ENCODE data around the gene TPH1. TPM values are rescaled to one million over a fixed set of nuclear protein-coding genes. Genes with fewer than 3 reads are reported as not detected.

TPH1 gene
- total RNA-seq, 1 experiment from 2014 or later: 0.05 TPM

DNA sequence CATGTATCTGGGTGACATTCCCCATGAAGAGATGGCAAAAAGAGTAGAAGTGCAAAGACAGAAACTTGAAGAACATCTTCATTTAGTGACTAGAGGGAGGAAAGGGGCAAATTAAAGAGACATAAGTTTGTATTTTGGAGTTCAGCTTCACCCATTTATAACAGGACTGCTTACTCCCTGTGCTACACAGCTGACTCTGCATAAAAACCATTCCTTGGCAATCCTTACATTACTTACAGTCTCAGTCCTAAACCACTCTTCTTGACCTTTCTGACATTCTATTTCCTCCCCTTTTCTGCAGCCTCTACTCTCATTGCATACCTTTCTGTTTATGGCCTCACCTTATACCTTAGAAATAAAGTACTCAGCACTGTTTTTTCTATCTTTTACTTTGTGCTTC is 26.4 kb downstream of the TPH1 start:
- Histone ChIP-seq H3K4me1 (ENCODE audit: control insufficient read depth, insufficient read depth, low read length) (no peaks in the 10 kb centered on the region), H3K9me3 (ENCODE audit: control insufficient read depth, insufficient read depth, low read depth, low read length) (no peaks in the 10 kb centered on the region), H3K4me3 (ENCODE audit: low read depth in 2 of 2, low read length in 2 of 2) (no peak overlapping the region), H3K27ac (ENCODE audit: low read length) (no peak overlapping the region), H3K36me3 (ENCODE audit: control insufficient read depth, insufficient read depth, low read length) (no peaks in the 10 kb centered on the region), H3K27me3 (ENCODE audit: control insufficient read depth, insufficient read depth, low read length) (peaks cover 8% of the 10 kb centered on the region; the same call in 1 of the 2 replicates)
- no peak for DNase-seq (ENCODE audit: low read depth, low spot score)
- intact Hi-C loops (cut with micrococcal nuclease; ENCODE audit: unreplicated experiment): no loop called here
- ATAC-seq: no peak
- CTCF ChIA-PET: no interaction called here
- POLR2A ChIA-PET: no interaction called here
- no TSS peak for BruUV-seq (replicated peaks)
- TF ChIP-seq SIN3A (IDR thresholded peaks at IDR 0.05; ENCODE audit: borderline replicate concordance, insufficient read depth, low read depth, low read length): no peak
- TF ChIP-seq, protein P1, sequence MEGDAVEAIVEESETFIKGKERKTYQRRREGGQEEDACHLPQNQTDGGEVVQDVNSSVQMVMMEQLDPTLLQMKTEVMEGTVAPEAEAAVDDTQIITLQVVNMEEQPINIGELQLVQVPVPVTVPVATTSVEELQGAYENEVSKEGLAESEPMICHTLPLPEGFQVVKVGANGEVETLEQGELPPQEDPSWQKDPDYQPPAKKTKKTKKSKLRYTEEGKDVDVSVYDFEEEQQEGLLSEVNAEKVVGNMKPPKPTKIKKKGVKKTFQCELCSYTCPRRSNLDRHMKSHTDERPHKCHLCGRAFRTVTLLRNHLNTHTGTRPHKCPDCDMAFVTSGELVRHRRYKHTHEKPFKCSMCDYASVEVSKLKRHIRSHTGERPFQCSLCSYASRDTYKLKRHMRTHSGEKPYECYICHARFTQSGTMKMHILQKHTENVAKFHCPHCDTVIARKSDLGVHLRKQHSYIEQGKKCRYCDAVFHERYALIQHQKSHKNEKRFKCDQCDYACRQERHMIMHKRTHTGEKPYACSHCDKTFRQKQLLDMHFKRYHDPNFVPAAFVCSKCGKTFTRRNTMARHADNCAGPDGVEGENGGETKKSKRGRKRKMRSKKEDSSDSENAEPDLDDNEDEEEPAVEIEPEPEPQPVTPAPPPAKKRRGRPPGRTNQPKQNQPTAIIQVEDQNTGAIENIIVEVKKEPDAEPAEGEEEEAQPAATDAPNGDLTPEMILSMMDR (IDR thresholded peaks at IDR 0.05): no peak
- TF ChIP-seq, protein P2, sequence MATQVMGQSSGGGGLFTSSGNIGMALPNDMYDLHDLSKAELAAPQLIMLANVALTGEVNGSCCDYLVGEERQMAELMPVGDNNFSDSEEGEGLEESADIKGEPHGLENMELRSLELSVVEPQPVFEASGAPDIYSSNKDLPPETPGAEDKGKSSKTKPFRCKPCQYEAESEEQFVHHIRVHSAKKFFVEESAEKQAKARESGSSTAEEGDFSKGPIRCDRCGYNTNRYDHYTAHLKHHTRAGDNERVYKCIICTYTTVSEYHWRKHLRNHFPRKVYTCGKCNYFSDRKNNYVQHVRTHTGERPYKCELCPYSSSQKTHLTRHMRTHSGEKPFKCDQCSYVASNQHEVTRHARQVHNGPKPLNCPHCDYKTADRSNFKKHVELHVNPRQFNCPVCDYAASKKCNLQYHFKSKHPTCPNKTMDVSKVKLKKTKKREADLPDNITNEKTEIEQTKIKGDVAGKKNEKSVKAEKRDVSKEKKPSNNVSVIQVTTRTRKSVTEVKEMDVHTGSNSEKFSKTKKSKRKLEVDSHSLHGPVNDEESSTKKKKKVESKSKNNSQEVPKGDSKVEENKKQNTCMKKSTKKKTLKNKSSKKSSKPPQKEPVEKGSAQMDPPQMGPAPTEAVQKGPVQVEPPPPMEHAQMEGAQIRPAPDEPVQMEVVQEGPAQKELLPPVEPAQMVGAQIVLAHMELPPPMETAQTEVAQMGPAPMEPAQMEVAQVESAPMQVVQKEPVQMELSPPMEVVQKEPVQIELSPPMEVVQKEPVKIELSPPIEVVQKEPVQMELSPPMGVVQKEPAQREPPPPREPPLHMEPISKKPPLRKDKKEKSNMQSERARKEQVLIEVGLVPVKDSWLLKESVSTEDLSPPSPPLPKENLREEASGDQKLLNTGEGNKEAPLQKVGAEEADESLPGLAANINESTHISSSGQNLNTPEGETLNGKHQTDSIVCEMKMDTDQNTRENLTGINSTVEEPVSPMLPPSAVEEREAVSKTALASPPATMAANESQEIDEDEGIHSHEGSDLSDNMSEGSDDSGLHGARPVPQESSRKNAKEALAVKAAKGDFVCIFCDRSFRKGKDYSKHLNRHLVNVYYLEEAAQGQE (IDR thresholded peaks at IDR 0.05; ENCODE audit: insufficient read depth in 1 of 2, low read depth in 2 of 2, low read length in 1 of 2): no peak
- TF ChIP-seq POLR2AphosphoS5 (IDR thresholded peaks at IDR 0.05; ENCODE audit: low read depth, low read length): no peak
- TF ChIP-seq TCF7L2 (IDR thresholded peaks at IDR 0.05; ENCODE audit: low read depth, low read length): no peak
- in situ Hi-C loops (cut with HindIII; ENCODE audit: low pct_unique_long_range_greater_than_20kb, low sequenced_read_pairs): no loop called here

DNA sequence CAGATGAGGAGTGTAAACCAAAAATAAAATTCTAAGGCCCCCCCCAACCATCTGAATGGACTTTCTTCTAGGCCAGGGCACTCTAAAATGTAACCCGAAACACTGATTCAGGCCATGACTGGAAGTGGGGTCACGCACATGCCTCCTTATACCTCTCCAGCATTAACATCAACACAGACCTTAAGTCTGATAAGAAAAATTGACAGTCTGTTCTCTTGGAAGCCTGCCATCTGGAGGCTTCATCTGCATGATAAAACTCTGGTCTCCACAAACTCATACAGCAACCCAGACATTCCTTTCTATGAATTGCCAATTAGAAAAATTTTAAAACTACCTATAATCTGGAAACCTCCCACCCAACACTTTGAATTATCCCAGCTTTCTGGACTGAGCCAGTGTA is 29.3 kb downstream of the TPH1 start:
- ATAC-seq: no peak
- H3K9me3 ChIP-seq (ENCODE audit: control insufficient read depth, insufficient read depth, low read depth, low read length): no peaks in the 10 kb centered on the region
- ChIA-PET CTCF (no interaction called here), POLR2A (no interaction called here)
- no peak overlapping the region for H3K27ac ChIP-seq (ENCODE audit: low read length)
- H3K4me3 ChIP-seq (ENCODE audit: low read depth in 2 of 2, low read length in 2 of 2): no peak overlapping the region
- no TSS peak for BruUV-seq (replicated peaks)
- peaks cover 11% of the 10 kb centered on the region; the same call in 1 of the 2 replicates for H3K27me3 ChIP-seq (ENCODE audit: control insufficient read depth, insufficient read depth, low read length)
- H3K4me1 ChIP-seq (ENCODE audit: control insufficient read depth, insufficient read depth, low read length): peaks cover 7% of the 10 kb centered on the region; the same call in 1 of the 2 replicates
- H3K36me3 ChIP-seq (ENCODE audit: control insufficient read depth, insufficient read depth, low read length): no peaks in the 10 kb centered on the region
- TF ChIP-seq, protein P2 (IDR thresholded peaks at IDR 0.05; ENCODE audit: insufficient read depth in 1 of 2, low read depth in 2 of 2, low read length in 1 of 2): no peak
- TF ChIP-seq POLR2AphosphoS5 (IDR thresholded peaks at IDR 0.05; ENCODE audit: low read depth, low read length) (no peak), SIN3A (IDR thresholded peaks at IDR 0.05; ENCODE audit: borderline replicate concordance, insufficient read depth, low read depth, low read length) (no peak), TCF7L2 (IDR thresholded peaks at IDR 0.05; ENCODE audit: low read depth, low read length) (no peak)
- TF ChIP-seq, protein P1 (IDR thresholded peaks at IDR 0.05): no peak
- intact Hi-C loops (cut with micrococcal nuclease; ENCODE audit: unreplicated experiment): no loop called here
- no peak for DNase-seq (ENCODE audit: low read depth, low spot score)
- in situ Hi-C loops (cut with HindIII; ENCODE audit: low pct_unique_long_range_greater_than_20kb, low sequenced_read_pairs): no loop called here

Data from Panc1 (cell line).